HEK293 (cell line): ENCODE measurements around the gene NPFFR2.
"Not testable (repeated sequence)": the region's sequence is repeated elsewhere in the genome, so short reads cannot be mapped to it uniquely, and the experiment has no call there.

Experiments used
- CTCF ChIA-PET: fragments of 350-600 bp; formaldehyde crosslinking; extraction: SDS; loops from one replicate; lab custom pipeline; 2021; ENCODE audit warnings: antibody characterized with exemption; lab: Yijun Ruan, JAX
- POLR2A ChIA-PET: fragments of 300-600 bp; formaldehyde crosslinking; extraction: SDS; loops from one replicate; lab custom pipeline; 2020; ENCODE audit warnings: antibody characterized with exemption, inconsistent platforms; lab: Yijun Ruan, JAX
- H3K27ac ChIP-seq: fragments of 200-500 bp; sonication (Bioruptor generic); 2 replicates; pipeline ENCODE4 v1.5.1; 2014; ENCODE audit warnings: low read depth, low read length, control low read depth, inconsistent platforms; ENCODE audit errors: extremely low read depth
- H3K36me3 ChIP-seq, 2 experiments: fragments of 200-500 bp in 1 of 2; sonication (Bioruptor generic) in 1 of 2; 1 replicate in 1 of 2; 2 replicates in 1 of 2; pipeline ENCODE4 v1.5.1; 2014 to 2017; ENCODE audit warnings: inconsistent platforms in 2 of 2, low read length in 2 of 2; ENCODE audit not compliant: control insufficient read depth in 2 of 2, insufficient read depth in 1 of 2
- H3K4me1 ChIP-seq: fragments of 200-500 bp; sonication (Bioruptor generic); 2 replicates; pipeline ENCODE4 v1.5.1; 2014; ENCODE audit warnings: mild to moderate bottlenecking, low read length, inconsistent platforms; ENCODE audit not compliant: control insufficient read depth, insufficient read depth
- H3K4me3 ChIP-seq: 2 replicates; pipeline ENCODE4 v1.5.1; 2011; ENCODE audit warnings: low read depth, mild to moderate bottlenecking, control low read depth, low read length, moderate library complexity
- H3K9me3 ChIP-seq: fragments of 200-500 bp; sonication (Bioruptor generic); 2 replicates; pipeline ENCODE4 v1.5.1; 2014; ENCODE audit warnings: low read depth, low read length, inconsistent platforms; ENCODE audit not compliant: control insufficient read depth, insufficient read depth
- AEBP2 ChIP-seq: fragments of 450-650 bp; formaldehyde crosslinking; IDR thresholded peaks from 2 replicates; pipeline ENCODE4 v1.5.1; 2016; ENCODE audit warnings: missing biosample characterization, missing genetic modification characterization, borderline replicate concordance
- ATF2 ChIP-seq: fragments of 450-650 bp; formaldehyde crosslinking; IDR thresholded peaks from 2 replicates; pipeline ENCODE4 v1.5.1; 2016; ENCODE audit warnings: missing biosample characterization, missing genetic modification characterization, low read depth
- CTCF ChIP-seq: fragments of 450-650 bp; formaldehyde crosslinking; IDR thresholded peaks from 2 replicates; pipeline ENCODE4 v1.5.1; 2016; ENCODE audit warnings: missing biosample characterization, missing genetic modification characterization
- HOXA7 ChIP-seq: sonication (generic); formaldehyde crosslinking; IDR thresholded peaks from 2 replicates; pipeline ENCODE4 v1.8.1; 2022; ENCODE audit warnings: missing genetic modification reagents, borderline replicate concordance
- KLF10 ChIP-seq: fragments of 450-650 bp; IDR thresholded peaks from 2 replicates; pipeline ENCODE4 v1.5.1; 2018; ENCODE audit warnings: missing biosample characterization, mild to moderate bottlenecking, missing genetic modification characterization
- TRIM28 ChIP-seq: IDR thresholded peaks from 2 replicates; pipeline ENCODE4 v1.6.1; 2011; ENCODE audit warnings: low read length, control low read depth, borderline replicate concordance
- YY1 ChIP-seq: fragments of 450-650 bp; formaldehyde crosslinking; IDR thresholded peaks from 2 replicates; pipeline ENCODE4 v1.5.1; 2018; ENCODE audit warnings: missing biosample characterization, missing genetic modification characterization
- ZBTB10 ChIP-seq: fragments of 450-650 bp; formaldehyde crosslinking; IDR thresholded peaks from 2 replicates; pipeline ENCODE4 v1.5.1; 2016; ENCODE audit warnings: missing biosample characterization, missing genetic modification characterization
- ZBTB21 ChIP-seq: fragments of 450-650 bp; formaldehyde crosslinking; IDR thresholded peaks from 2 replicates; pipeline ENCODE4 v1.5.1; 2017; ENCODE audit warnings: missing biosample characterization, missing genetic modification characterization
- ZBTB8A ChIP-seq: fragments of 450-650 bp; formaldehyde crosslinking; IDR thresholded peaks from 2 replicates; pipeline ENCODE4 v1.5.1; 2016; ENCODE audit warnings: missing biosample characterization, missing genetic modification characterization
- ZNF121 ChIP-seq: fragments of 450-650 bp; formaldehyde crosslinking; IDR thresholded peaks from 2 replicates; pipeline ENCODE4 v1.5.1; 2016; ENCODE audit warnings: missing biosample characterization, missing genetic modification characterization
- ZNF132 ChIP-seq: fragments of 450-650 bp; formaldehyde crosslinking; IDR thresholded peaks from 2 replicates; pipeline ENCODE4 v1.5.1; 2017; ENCODE audit warnings: missing biosample characterization, missing genetic modification characterization, borderline replicate concordance
- ZNF19 ChIP-seq: fragments of 450-650 bp; formaldehyde crosslinking; IDR thresholded peaks from 2 replicates; pipeline ENCODE4; 2016; ENCODE audit warnings: missing biosample characterization, missing genetic modification characterization, low read depth
- ZNF292 ChIP-seq: fragments of 450-650 bp; formaldehyde crosslinking; IDR thresholded peaks from 2 replicates; pipeline ENCODE4 v1.5.1; 2016; ENCODE audit warnings: low read depth, missing biosample characterization, missing genetic modification characterization, borderline replicate concordance
- ZNF362 ChIP-seq: fragments of 450-650 bp; formaldehyde crosslinking; IDR thresholded peaks from 2 replicates; pipeline ENCODE4 v1.5.1; 2016; ENCODE audit warnings: missing biosample characterization, missing genetic modification characterization
- ZNF510 ChIP-seq: fragments of 450-650 bp; formaldehyde crosslinking; IDR thresholded peaks from 2 replicates; pipeline ENCODE4 v1.5.1; 2018; ENCODE audit warnings: mild to moderate bottlenecking, missing genetic modification characterization, missing biosample characterization; ENCODE audit not compliant: insufficient replicate concordance
- ZNF530 ChIP-seq: fragments of 450-650 bp; formaldehyde crosslinking; IDR thresholded peaks from 2 replicates; pipeline ENCODE4 v1.5.1; 2016; ENCODE audit warnings: low read depth, missing biosample characterization, missing genetic modification characterization
- ZNF654 ChIP-seq: fragments of 450-650 bp; formaldehyde crosslinking; IDR thresholded peaks from 2 replicates; pipeline ENCODE4 v1.5.1; 2016; ENCODE audit warnings: low read depth, missing biosample characterization, missing genetic modification characterization
- ZNF670 ChIP-seq: fragments of 450-650 bp; formaldehyde crosslinking; IDR thresholded peaks from 2 replicates; pipeline ENCODE4 v1.5.1; 2016; ENCODE audit warnings: missing biosample characterization, missing genetic modification characterization, low read depth
- ZNF677 ChIP-seq: fragments of 450-650 bp; IDR thresholded peaks from 2 replicates; pipeline ENCODE4 v1.5.0; 2018; ENCODE audit warnings: missing biosample characterization, mild to moderate bottlenecking, missing genetic modification characterization, moderate library complexity
- ZNF768 ChIP-seq: fragments of 450-650 bp; formaldehyde crosslinking; IDR thresholded peaks from 2 replicates; pipeline ENCODE4 v1.5.1; 2018; ENCODE audit warnings: missing biosample characterization, mild to moderate bottlenecking, missing genetic modification characterization

Gene NPFFR2

GRCh38 chr4:72136429-72136828 is 104.6 kb downstream of the NPFFR2 start (continued):
- no peak for TF ChIP-seq CTCF (tag by site-specific recombination)
- TF ChIP-seq ZBTB8A (tag by site-specific recombination): no peak
- no peak for TF ChIP-seq ZNF362 (tag by site-specific recombination)
- TF ChIP-seq ZNF292 (tag by site-specific recombination): no peak
- TF ChIP-seq YY1 (tag by site-specific recombination): no peak
- no peak for TF ChIP-seq ZNF654 (tag by site-specific recombination)
- TF ChIP-seq, all 188 proteins: peak for 0

- H3K27ac ChIP-seq, H3K36me3 ChIP-seq, CTCF ChIA-PET, H3K4me3 ChIP-seq, H3K9me3 ChIP-seq, H3K4me1 ChIP-seq, POLR2A ChIA-PET: not testable (repeated sequence)
- peak; percentile 59 for TF ChIP-seq ATF2 (tag by site-specific recombination)
Observed at GRCh38 chr4:72139997-72140396, 108.2 kb downstream of the NPFFR2 start.

GRCh38 chr4:72144241-72144640 is 112.4 kb downstream of the NPFFR2 start:
- H3K9me3 ChIP-seq: no peaks in the 10 kb centered on the region

GRCh38 chr4:72152731-72153130 is 120.9 kb downstream of the NPFFR2 start:
- Histone ChIP-seq H3K4me3 (no peak overlapping the region), H3K9me3 (no peaks in the 10 kb centered on the region), H3K36me3 (no peaks in the 10 kb centered on the region), H3K27ac (no peak overlapping the region), H3K4me1 (no peaks in the 10 kb centered on the region)
- POLR2A ChIA-PET: no interaction called here
- CTCF ChIA-PET: no interaction called here
- TF ChIP-seq KLF10 (no peak), HOXA7 (no peak), ZNF132 (no peak), ZNF530 (tag by site-specific recombination) (no peak), ZNF670 (tag by site-specific recombination) (no peak), AEBP2 (tag by site-specific recombination) (no peak), ZNF121 (tag by site-specific recombination) (no peak), ZNF677 (tag by site-specific recombination) (no peak), ZNF510 (tag by site-specific recombination) (no peak), ZBTB10 (tag by site-specific recombination) (no peak), ZNF768 (tag by site-specific recombination) (no peak), ZNF19 (tag by site-specific recombination) (no peak)

More at GRCh38 chr4:72144241-72144640, 112.4 kb downstream of the NPFFR2 start:
- H3K27ac ChIP-seq: no peak overlapping the region
- TF ChIP-seq ZNF530 (tag by site-specific recombination) (no peak), ZBTB21 (tag by site-specific recombination) (no peak), TRIM28 (no peak)
- TF ChIP-seq, all 188 proteins: peak for 0
- no peaks in the 10 kb centered on the region for H3K36me3 ChIP-seq
- H3K4me3 ChIP-seq: no peak overlapping the region
- ChIA-PET POLR2A (no interaction called here), CTCF (no interaction called here)
- no peaks in the 10 kb centered on the region for H3K4me1 ChIP-seq
